Measurements from ENCODE around the gene NGEF.

Gene NGEF

DNA sequence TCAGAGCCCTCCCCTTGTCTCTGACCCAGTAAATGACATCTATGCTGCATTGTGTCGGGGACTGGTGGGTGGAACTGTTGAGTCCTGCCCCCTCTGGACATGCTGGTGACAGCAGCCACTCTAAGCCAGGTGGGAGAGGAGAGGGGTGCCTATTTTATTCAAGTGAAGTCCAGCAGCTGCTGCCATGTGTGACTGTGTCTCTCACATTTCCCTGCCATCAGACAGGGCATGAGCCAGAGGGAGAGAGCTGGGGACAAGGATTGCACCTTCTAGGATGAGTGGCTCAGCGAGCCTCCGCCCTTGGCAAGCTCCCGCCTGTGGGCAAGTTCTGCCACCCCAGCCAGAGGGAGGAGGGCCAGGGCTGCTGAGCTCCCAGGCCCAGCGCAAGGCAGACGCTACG lies 13.7 kb downstream of the NGEF start:
- DNase-seq (ENCODE audit: low spot score) = no peak

DNA sequence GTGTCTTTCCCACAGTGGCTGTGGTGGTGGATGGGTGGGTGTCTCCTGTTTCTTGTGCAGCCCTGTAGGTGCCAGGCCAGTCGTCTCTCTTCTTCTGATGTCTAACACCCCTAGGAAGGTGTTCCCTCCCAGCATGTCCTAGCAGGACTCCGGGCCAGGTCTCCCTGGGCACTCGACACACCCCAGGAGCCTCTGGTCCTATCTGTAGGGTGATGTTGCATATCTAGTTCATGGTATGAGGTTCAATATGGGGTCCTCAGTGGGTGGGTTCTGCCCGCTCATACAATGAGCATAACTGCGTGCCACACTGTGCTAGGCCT lies 14.4 kb downstream of the NGEF start:
- no peak for DNase-seq (ENCODE audit: low spot score)

DNA sequence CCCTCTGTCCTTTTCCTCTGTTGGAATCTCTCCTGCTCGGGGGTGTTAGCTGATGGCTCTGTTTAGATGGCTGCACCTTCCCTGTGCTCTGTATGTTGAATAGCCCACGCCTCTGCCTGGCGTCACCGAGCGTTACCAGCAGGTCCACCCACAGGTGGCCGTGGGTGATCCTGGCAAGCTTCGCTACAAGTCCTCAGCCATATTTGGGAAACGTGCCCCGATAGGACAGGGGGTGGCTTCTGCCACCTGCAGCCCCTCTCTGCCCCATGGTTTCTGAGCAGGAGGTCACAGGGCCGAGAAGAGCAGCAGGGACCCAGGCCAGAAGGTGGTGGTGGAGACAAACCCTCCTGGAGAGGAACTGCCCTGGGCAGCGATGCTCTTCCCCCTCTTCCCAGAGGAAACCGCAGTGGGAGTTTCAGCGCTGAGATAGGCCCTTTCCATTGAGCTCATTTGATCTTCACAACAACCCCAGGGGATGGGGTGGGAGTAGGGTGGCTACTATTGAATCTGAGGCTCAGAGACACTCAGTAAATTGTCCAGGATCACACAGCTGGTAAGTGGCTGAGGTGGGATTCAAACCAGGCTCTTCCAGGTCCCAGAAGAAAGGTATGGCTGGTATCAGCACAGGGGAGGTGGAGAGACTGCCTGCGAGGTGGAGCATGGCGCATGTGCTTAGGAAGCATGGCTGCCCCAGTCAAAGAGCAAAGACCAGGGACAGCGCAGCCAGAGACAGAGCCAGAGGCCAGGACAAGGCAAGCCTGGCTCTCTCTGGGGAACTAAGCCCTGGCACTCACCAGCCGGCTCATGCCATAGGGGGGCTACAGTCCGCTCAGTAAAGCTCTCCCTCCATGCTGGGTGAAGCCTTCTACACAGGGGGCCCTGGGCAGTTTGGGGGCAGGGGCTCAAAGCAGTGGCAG lies 15.0 kb downstream of the NGEF start:
- DNase-seq (ENCODE audit: low spot score) = no peak

DNA sequence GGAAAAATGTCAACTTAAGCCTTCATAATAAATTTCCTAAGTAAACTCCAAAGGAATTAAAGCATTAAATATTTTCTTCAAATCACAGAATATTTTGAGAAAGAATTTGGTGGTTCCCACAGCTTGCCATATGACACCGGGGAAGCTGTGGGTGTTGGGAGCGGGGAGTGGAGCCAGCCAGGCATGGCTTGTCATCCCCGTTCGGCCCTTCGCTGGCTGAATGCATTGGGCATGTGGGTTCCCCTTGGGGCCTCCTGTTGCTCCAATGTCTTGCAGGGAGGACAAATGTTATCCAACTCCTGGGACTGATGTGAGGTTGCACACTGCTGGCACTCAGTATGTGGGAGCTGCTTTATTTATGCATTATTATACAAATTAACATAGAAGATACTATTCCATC lies 18.6 kb downstream of the NGEF start:
- no peak for DNase-seq (ENCODE audit: low spot score)

DNA sequence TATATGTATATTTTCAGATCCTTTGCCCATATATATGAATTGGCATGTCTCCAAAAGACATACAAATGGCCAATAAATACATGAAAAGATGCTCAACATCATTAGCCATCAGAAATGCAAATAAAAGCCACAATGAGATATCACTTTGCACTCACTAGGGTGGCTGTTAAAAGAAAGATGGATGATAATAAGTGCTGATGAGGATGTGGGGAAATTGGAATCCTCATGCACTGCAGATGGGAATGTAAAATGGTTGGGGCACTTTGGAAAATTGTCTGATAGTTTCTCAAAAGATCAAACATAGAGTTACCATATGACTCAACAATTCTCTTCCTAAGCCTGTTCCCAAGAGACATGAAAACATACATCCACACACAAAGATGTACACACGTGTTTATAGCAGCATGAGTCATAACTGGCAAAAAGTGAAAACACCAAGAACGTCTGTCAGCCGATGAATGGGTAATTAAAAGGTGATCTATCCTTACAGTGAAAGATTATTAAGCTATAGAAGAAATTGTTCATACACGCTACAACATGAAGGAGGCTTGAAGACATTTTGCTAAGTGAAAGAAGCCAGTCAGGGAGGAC lies 19.7 kb downstream of the NGEF start:
- DNase-seq (ENCODE audit: low spot score) = no peak

DNA sequence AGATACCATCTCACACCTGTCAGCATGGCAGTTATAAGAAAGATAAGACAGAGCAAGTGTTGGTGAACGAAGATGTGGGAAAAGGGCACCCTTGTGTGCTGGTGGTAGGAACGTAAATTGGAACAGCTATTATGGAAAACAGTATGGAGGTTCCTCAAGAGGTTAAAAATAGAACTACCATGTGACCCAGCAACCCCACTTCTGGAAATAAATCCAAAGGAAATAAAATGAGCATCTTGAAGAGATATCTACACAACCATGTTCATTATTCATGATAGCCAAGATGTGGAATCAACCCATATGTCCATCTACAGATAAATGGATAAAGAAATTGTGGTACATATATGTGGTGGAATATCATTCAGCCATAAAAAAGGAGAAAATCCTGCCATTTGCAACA lies 26.9 kb downstream of the NGEF start:
- no peak for DNase-seq (ENCODE audit: low spot score)

DNA sequence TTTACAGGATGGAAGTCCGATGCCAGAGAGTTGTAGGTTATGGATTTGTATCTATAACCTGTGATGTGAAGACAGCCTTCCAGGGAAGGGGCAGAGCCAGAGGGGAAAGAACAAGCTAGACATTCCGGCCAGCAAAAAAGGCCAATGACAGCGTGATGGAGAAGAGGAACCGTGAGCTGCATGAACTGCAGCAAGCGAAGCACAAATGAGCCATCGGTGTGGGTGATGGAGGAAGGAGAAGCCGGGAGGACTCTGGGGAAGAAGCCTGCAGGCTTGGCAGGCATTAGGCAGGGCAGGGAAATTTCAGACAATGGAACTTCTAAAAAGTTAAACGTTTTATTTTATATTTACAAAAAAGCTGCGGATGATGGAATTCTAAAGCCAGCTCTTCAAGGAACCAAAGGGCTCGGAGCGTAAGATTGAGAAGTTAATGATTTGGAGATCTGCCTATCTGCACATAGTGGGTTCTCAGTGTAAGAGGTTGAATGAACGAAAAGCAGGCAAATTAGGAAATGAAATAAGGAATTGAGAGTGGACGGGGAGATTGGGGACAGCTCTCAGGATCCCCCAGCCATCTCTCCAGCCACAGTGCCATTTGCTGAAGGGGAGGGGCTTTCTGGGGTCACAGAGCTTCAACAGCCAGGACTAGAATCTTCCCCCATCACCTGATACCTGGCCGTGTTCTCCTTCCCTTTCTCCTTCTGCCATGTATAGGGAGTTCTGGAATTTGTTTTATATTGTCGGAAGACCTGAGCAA lies 28.4 kb downstream of the NGEF start:
- no peak for DNase-seq (ENCODE audit: low spot score)

DNA sequence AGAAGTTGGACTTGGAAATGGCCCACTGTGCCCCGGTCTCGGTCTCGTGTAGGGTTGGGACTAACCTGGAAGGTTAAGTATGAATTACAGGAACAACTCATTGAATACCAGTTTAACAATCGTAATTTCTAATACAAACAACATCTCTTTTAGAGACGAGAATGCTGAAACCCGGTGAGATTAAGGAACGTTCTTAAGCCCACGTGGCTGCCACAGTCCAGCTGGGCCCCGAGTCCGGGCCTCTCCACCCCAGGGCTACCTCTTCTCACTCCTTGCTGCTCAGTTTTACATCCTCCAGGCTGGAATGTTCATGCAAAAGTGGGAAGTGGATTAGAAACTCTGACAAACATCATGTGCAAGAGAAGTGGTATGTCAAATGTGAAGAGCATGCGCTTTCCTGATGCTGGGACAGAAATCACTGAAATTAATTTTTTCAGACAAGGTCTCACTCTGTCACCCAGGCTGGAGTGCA lies 29.4 kb downstream of the NGEF start:
- DNase-seq (ENCODE audit: low spot score) = no peak

DNA sequence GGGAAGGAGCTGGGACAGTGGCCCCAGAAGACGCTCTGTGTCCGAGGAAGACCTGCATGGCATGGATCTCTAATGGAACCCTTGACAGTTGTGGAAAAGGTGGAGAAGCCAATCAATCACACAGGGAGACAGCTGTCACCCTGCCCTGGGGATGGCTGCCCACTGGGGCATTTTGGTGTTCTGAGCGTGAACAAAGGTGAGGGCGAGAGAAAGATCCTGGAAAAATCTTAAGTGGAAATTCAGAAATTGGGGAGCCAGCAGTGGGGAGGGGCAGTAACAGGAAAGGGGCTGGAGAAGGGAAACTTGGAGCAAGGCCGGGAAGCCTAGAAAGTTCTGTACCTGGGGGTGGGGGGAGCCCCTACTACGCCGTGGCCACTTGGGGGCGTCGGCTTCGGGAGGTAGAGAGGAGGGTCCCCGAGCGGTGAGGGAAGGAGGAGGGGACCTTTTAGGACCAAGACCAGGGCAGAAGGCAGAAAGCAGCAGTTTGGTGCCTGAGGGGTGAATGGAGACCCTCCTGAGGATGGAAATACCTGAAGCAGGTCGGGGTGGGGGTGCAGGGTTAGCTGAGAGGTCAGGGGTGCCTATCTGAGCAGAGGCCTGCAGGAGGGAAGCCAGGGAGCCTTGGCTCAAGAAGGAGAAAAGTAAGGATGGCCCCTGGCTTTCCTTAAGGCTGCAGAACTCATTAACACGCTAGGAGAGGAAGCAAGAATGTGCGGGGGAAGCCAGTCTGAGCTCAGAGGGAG lies 30.0 kb downstream of the NGEF start:
- DNase-seq (ENCODE audit: low spot score) = no peak

DNA sequence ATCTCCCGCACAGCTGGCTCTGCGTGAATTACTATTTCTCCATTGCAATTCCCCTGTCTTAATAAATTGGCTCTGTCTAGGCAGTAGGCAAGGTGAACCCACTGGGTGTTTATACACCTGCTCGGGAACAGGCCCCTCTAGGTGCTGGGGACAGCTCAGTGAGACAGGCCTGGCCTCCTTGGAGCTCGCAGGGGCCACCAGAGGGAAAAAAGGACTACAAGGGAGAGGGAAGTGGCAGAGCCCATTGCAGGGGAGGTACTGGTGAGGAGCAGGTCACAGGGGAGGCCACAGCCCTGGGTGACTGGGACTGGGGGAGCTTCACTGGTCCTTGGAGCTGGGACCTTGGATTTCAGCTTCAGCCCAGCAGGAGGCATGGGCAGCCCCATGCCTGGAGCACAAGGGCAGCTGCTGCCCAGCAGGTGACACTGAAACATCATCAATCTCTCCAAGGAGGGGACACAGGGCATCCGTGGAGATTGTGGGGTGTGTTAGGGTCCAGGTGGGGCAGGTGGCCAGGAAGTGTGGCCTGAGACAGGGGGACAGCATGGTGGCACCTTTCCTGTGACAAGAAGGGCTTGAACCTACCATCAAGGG lies 31.2 kb downstream of the NGEF start:
- no peak for DNase-seq (ENCODE audit: low spot score)

DNA sequence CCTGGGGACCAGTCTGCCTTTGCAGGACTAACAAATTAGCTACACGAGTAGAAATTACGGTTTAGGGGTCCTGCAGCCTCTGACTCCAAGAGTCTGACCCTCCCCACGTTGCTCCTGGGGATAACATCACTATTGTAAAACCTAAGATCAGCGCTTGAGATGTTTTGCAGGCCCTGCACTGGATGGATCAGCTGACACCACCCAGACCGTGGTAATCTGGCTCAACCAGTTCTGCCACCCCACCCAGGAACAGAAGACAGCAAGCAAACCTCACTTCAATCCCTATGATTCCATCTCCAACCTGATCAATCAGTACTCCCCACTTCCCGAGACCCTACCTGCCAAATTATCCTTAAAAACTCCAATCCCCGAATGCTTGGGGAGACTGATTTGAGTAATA lies 31.7 kb downstream of the NGEF start:
- DNase-seq (ENCODE audit: low spot score) = no peak

DNA sequence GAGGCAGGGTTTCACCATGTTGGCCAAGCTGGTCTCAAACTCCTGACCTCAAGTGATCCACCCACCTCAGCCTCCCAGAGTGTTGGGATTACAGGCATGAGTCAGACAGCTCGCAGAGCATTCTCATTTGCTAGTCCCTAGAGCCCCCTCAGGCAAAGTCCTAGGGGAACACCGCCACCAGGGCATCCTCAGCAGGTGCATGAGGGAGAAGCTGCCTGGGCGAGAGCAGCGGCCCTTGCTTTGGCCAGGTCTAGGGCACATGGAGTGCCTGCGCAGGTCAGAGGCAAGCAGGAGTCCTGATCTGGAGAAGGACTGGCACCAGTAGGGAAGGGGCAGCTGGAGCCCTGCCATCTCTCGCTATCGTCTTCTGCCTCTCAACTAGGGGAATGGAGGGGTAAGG lies 32.4 kb downstream of the NGEF start:
- DNase-seq (ENCODE audit: low spot score) = no peak

DNA sequence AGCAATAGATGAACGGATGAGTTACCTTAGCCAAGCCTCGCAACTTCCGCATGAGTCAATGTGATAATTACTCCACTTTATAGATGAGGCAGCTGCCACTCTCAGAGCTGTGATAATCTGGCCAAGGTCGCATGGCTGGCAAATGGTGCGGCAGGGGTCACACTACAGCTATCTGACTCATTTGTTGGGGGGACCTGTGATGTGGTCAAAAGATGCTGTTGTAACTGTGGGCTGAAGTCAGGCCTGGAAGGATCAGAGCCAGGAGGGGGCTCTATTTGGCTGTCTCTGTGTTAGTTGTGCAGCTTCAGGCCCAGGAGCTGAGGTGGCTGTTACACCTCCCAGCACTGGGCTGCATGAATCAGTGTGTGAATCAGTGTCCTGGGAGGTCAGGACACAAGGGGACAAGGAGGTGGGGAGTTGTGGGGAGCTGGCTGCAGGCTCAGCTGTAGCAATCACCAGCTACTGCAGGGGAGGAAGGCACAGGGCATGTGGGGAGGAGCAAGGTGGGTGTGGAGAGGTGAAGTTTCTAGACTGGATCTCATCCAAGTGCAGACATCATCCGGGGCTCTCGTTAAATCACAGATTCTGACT lies 33.1 kb downstream of the NGEF start:
- DNase-seq (ENCODE audit: low spot score) = no peak

DNA sequence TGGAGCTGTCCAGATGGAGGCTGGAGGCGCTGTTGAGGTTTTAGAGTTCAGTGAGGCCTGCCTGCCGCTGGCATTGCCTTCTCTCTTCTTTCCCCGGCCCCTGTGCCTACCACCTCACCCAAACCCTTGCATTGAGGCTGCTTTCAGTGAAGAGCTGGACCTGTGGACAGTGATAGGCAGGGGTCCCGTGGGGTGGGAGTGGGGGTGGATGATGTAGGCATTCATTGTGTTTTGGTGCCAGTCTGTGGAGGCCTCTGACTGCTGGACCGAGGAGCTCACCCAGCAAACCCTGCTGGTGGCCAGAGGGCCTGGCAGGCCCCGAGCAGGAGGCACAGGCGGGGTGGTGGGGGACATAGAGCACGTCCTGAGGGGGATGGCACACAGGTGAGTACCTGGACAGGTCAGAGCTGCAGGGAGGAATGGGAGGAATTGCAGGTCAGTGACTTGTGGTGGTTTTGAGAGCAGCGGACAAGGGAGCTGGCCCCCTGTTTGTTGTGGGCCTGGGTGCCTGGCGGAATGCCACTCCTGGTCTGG lies 35.6 kb downstream of the NGEF start:
- no peak for DNase-seq (ENCODE audit: low spot score)

DNA sequence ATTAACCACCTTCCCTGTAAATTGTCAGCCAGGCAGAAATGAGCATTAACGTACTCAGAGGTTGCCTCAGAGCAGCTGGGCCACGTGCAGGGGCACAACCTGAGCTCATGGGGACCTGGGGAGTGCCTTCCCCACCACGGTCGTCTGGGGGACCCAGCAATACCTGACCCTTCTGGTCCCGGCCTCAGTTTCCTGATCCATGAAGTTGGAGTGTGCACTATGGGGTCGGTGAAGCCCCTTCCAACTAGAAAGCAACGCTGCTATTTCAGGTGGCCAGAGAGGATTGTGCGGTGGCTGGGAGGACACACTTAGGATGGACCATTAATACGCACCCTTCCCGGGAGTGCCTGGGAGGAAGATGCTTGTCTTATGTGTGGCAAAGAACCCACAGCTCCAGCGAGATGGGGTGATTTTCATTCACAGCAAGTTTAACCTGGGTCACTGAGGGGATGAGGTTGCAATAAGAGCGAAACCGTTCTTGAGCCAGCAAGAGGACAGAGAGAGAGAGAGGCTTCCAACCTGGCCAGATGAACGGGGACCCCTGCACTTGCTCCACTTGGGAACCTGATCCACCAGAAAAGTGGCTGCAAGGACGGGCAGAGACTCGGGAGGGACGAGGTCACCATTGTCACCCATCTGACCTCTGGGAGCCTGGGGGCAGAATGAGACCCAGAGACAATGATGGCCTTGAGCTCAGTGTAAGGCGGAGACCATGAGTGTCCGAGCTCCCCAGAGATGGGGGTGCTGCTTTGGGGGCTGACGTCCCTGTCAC lies 36.2 kb downstream of the NGEF start:
- DNase-seq (ENCODE audit: low spot score) = no peak

DNA sequence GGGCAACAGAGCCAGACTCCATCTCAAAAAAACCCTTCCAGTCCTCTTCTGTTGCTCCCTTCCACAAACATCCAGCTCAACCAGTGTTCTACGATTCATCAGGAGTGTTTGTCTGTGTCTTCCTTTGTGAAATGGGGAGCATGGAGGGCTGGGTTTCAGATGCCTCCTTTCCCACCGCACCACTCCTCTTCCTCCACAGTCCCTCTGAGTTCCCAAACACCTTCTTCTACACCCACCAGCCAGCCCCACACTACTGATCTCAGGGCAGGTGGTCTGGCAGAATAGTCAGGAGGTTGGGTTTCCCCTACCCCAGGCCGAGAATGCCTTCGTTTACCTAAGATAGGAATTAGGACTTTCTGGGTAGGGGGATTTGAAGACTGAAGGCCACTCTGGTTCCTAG lies 36.9 kb downstream of the NGEF start:
- DNase-seq (ENCODE audit: low spot score) = no peak

DNA sequence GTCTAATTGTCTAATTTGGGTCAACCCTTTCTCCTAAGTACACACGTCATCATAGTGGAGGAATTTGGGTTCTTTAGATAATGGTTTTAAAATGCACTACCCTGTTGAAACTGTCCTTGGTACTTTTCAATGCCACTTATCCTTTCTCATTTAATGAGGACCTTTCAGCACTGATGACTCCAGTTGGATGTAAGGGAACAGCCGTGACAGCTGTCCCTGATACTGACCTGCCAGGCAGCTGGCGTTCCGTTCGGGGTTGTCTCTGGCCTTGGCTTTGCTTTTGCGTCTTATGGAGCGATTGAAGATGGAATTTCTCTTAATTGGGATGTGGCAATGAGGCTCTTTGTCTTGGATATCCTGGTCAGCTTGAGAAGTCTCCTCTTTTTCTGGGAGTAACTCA lies 38.7 kb downstream of the NGEF start:
- no peak for DNase-seq (ENCODE audit: low spot score)

DNA sequence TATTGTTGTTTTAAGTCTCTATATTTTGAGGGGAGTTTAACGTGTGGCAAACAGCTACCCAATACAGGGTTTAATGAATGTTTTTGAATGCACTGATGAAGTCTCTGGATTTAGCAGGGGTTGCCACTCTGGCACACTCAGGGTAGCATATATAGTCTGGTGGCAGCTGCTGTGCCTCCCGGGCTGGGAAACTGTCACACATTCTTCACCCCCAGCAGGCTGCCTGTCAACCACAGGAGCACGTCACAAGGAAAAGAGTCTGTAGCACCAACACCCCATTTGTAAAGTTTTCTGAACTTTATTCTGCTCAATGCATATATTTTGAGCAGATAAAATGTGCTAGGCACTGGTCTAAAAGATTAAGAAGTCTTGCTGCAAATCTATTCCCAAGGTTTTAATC lies 39.3 kb downstream of the NGEF start:
- no peak for DNase-seq (ENCODE audit: low spot score)

DNA sequence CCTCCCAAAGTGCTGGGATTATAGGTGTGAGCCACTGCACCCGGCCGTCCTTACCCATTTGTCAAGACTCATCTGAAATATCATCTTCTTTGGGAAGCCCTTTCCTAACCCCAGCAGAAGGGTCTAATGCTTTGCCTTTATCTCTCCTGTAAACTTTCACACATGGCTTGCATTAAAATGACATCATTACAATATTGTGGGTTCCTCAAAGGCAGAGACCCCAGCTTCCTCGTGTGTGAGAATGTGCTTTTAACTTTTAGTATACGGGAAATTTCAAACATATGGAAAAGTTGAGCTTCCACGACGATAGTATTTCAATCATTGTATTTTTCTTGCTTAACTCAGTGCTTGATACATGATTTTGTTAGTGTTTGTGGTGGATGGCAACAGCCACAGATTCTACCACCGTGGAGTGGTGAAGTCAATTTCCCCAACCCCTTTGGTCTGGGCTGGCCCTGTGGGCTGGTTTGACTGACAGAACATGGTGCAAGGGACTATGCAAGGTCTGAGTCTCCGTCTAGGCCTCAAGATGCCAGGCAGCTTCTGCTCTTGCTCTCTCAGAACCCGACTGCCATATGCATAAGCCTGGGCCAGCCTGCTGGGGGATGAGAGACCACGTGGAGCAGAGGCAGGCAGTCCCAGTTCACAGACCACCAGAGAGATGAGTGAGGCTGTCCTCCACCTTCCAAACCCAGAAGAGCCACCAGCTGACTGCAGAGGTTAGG lies 39.9 kb downstream of the NGEF start:
- DNase-seq (ENCODE audit: low spot score) = no peak

DNA sequence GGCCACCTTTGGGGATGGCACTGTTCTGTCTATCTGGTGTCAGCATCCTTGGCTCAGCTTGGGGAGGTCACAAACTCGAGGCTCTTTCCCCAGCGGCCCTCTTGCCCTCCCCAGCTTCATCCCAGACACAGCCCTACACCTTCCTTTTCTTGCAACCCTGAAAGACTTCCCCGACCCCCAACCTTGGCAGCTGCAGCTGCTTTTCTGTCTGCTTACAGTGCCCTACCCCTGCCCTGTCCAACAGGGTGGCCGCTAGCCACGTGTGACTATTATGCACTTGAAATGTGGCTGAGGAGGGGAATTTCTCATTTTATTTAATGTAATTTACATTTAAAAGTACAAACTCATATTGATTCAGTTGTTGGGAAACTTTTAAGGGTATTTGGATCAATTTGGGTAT lies 41.3 kb downstream of the NGEF start:
- no peak for DNase-seq (ENCODE audit: low spot score)
